SK-N-DZ (cell line): ENCODE data around the gene OGFR.

Experiments used
- DNase-seq: peaks from one replicate; pipeline ENCODE4 v3.0.0-alpha.2; 2015; ENCODE audit warnings: low spot score
- small RNA-seq, 2 experiments: library from RNA; depleted of rRNA; stranded (forward); fragments of <200 nt; gene quantifications; one replicate each; pipeline ENCODE3, GENCODE V24; 2014

OGFR gene

DNA sequence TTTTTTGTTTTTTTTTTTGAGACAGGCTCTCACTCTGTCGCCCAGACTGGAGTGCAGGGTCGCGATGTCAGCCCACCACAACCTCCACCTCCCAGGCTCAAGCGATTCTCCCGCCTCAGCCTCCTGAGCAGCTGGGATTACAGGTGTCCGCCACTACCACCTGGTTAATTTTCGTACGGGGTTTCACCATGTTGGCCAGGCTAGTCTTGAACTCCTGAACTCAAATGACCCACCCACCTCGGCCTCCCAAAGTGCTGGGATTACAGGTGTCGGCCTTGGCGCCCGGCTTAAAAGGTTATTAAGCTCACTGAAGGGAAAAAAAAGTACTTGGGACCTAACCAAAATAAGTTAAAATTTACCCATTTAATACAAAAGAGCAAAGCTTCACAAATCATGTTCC, 55.1 kb downstream of the OGFR start:
- DNase-seq, result no peak

GRCh38 chr20:62860391-62860923, 55.8 kb downstream of the OGFR start:
- peak; percentile 52 for DNase-seq

GRCh38 chr20:62860924-62861691, 56.5 kb downstream of the OGFR start:
- peak; percentile 48 for DNase-seq

- DNase-seq, result peak; percentile 89
These were observed 57.2 kb downstream of the OGFR start, which contains the start of gene TCFL5 for GRCh38 chr20:62861726-62862336. Gene TCFL5, minus strand, starts transcription at chr20:62861822. Its CDS starts 152 bp downstream, at chr20:62861670.

Small RNAs within 50 kb of the gene (small RNA-seq; reads per million reads assigned to genes)
- 0 reads per million in 2 experiments for gene DPH3P1
